RWPE1 (cell line): ENCODE results near the gene SLC6A7.

Source experiments
- CTCF ChIA-PET: fragments of 350-600 bp; sonication (Branson Sonifier 250); formaldehyde crosslinking; extraction: SDS; loops from one replicate; lab custom pipeline; 2021; lab: Yijun Ruan, JAX
- POLR2A ChIA-PET: fragments of 400-600 bp; formaldehyde crosslinking; extraction: SDS; loops from one replicate; lab custom pipeline; 2020; ENCODE audit warnings: antibody characterized with exemption; ENCODE audit not compliant: low non-redundant PET; lab: Yijun Ruan, JAX
- DNase-seq: peaks from one replicate; pipeline ENCODE4 v3.0.0; 2012; ENCODE audit warnings: low spot score
- H3K27ac ChIP-seq: fragments of 450-650 bp; 2 replicates; pipeline ENCODE4 v1.5.1; 2017
- TF ChIP-seq, protein P1 (sequence below): fragments of 450-650 bp; conservative IDR thresholded peaks from 2 replicates; pipeline ENCODE4 v1.5.1; 2017; ENCODE audit warnings: low read depth, mild to moderate bottlenecking

Gene SLC6A7

DNA sequence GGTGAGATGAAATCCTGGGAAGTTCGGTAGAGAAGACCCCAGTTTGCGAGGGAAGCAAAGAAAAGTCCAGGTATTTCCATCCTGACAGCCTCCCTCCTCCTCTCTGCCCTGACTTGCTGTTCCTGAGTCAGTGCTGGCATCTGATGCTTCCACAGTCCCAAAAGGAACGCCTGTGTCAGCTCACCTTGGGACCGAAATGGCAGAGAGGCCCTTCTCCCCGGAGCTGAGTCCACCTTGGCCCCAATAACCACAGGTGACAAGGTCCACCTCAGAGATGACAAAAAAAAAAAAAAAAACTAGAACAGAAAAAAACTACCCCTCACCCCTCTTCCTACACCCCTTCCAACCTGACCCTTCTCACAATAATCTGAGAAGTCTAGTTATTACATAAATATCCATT is 31.6 kb downstream of the SLC6A7 start:
- no peak overlapping the region for H3K27ac ChIP-seq
- ChIA-PET POLR2A (no interaction called here), CTCF (no interaction called here)
- DNase-seq = no peak
- TF ChIP-seq, protein P1, sequence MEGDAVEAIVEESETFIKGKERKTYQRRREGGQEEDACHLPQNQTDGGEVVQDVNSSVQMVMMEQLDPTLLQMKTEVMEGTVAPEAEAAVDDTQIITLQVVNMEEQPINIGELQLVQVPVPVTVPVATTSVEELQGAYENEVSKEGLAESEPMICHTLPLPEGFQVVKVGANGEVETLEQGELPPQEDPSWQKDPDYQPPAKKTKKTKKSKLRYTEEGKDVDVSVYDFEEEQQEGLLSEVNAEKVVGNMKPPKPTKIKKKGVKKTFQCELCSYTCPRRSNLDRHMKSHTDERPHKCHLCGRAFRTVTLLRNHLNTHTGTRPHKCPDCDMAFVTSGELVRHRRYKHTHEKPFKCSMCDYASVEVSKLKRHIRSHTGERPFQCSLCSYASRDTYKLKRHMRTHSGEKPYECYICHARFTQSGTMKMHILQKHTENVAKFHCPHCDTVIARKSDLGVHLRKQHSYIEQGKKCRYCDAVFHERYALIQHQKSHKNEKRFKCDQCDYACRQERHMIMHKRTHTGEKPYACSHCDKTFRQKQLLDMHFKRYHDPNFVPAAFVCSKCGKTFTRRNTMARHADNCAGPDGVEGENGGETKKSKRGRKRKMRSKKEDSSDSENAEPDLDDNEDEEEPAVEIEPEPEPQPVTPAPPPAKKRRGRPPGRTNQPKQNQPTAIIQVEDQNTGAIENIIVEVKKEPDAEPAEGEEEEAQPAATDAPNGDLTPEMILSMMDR = no peak

DNA sequence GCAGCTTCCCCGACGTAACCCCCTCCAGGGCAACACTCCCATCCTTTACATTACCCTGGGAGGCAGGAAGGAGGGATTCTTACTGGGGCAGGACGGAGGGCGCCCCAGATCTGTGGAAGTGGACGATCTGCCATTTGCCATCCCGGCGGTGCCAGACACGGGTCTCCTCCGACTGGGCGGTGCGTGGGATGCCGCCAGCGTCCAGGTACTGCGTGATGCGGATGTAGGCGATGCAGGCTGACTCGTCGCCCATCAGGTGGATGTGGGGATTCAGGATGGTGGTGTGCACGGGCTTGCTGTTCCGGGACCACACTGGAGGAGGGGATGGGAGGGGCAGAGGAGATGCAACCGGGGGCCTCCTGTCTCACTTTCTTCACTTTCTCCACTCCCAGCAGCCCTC is 33.0 kb downstream of the SLC6A7 start:
- ChIA-PET CTCF (interaction anchor here (0.7 to 1.2 kb wide), 3 partner anchors 93 to 395 kb away, joined by 3 to 4 read pairs (median 3); no protein-coding TSS in a partner anchor), POLR2A (no interaction called here)
- TF ChIP-seq, protein P1 = no peak

DNA sequence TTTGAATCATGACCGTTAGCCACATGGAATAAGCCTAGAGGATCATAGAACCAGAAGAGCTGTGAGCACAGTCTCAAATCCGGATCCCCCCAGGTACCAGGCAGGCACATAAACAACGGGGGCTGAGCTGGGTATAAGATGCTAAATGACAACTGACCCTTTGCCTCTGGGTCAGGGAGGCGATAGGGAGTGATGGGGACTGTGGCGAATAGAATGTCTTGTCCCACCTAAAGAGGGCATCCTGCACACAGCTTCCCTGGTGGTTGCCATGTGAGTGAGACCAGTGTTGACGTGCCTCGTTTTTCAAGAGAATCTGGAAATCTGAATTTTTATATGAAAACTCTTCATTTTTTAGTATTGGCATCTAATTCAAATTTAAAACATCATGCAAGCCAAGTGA is 33.6 kb downstream of the SLC6A7 start:
- CTCF ChIA-PET = no interaction called here
- DNase-seq = no peak
- POLR2A ChIA-PET = no interaction called here
- no peak overlapping the region for H3K27ac ChIP-seq
- TF ChIP-seq, protein P1 = no peak

More for the DNA sequence above, 33.0 kb downstream of the SLC6A7 start:
- H3K27ac ChIP-seq = no peak overlapping the region
- no peak for DNase-seq

- H3K27ac ChIP-seq = no peak overlapping the region
- TF ChIP-seq, protein P1 = no peak
- DNase-seq = no peak
- CTCF ChIA-PET = interaction anchor here (2.2 kb wide), 1 partner anchor 126 kb away, joined by 6 read pairs; no protein-coding TSS in a partner anchor
- POLR2A ChIA-PET = no interaction called here
Observed at GRCh38 chr5:150224483-150225027, 34.7 kb downstream of the SLC6A7 start.

- ChIA-PET CTCF (interaction anchor here (0.6 to 1.2 kb wide), 4 partner anchors 9 to 205 kb away, joined by 3 to 5 read pairs (median 4); no protein-coding TSS in a partner anchor), POLR2A (interaction anchor here (0.7 kb wide), 1 partner anchor 122 kb away, joined by 5 read pairs; no protein-coding TSS in a partner anchor)
- H3K27ac ChIP-seq = no peak overlapping the region
- DNase-seq = no peak
- TF ChIP-seq, protein P1 = no peak
Observed at GRCh38 chr5:150227036-150227435, 37.2 kb downstream of the SLC6A7 start.

DNA sequence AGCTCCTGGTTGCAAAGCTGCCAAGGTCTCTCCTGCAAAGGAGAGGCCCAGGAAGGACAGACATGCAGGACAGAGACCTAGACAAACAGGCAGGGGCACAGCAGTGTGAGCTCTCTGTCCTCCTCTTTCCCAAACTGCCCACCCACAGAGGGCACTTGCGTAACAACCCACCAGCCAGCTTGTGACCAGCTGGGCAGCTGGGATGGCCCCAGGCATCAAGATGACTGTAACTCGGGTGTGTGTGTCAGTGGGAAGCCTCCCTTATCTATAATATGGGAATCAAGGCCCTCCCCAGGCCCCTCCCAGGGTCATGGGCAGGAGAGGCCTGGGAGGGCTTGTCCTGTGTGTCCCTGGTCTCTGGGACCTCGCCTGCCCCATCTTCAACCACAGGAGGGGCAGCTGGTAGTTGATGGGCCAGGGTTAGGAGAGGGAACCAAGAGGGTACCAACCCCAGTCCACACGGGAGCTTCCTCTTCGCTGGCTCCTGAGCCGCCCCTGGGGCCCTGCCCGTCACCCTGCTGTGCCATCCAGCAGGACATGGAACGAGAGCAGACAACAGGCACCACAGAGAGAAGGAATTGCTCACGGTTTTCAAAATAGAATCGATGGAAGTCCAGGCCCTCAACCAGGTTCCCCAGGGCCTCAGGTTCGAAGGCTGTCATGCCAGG is 37.9 kb downstream of the SLC6A7 start:
- ChIA-PET POLR2A (no interaction called here), CTCF (interaction anchor here (0.6 to 1.2 kb wide), 5 partner anchors 9 to 204 kb away, joined by 3 to 5 read pairs (median 4); no protein-coding TSS in a partner anchor)
- H3K27ac ChIP-seq = no peak overlapping the region
- TF ChIP-seq, protein P1 = no peak
- no peak for DNase-seq
